ENCODE data around the gene CGB5.
"Not testable (repeated sequence)": the region's sequence is repeated elsewhere in the genome, so short reads cannot be mapped to it uniquely, and the experiment has no call there.

Gene CGB5

DNA sequence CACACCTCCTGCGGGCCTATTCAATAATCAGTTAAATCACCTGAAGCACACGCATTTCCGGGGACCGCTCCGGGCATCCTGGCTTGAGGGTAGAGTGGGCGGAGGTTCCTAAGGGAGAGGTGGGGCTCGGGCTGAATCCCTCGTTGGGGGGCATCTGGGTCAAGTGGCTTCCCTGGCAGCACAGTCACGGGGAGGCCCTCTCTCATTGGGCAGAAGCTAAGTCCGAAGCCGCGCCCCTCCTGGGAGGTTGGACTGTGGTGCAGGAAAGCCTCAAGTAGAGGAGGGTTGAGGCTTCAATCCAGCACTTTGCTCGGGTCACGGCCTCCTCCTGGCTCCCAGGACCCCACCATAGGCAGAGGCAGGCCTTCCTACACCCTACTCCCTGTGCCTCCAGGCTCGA is at the start of gene CGB5:
TSS of gene CGB5 (plus strand) at position 301 of the 400 bp plus-strand sequence. CDS start 362 bp downstream, outside the sequence.
- CTCF ChIA-PET: not testable (repeated sequence)

DNA sequence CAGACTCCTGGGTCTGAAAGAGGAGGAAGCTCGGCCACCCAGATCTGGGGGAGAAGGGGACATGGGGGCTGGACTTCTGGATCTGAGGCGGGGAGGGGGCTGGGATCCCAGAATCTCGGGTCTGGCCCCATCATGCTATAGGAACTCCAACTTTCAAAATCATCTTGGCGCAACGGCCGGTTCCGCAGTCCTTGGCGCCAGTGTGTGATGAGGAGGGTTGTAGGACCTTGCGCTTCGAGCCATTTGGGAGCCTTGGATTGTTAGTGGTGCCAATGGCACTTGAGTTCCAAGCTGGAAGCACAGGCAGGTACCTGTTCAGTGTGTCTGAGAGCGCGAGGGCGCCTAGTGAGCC is 49.6 kb upstream of the CGB5 start:
- CTCF ChIA-PET: interaction anchor here (0.6 to 3.5 kb wide), 11 partner anchors 11 to 247 kb away, joined by 3 to 26 read pairs (median 5); partner anchors contain the start of gene IZUMO1
- DNase-seq (ENCODE audit: extremely low spot score): no peak
- POLR2A ChIA-PET: interaction anchor here (1.2 to 2.3 kb wide), 13 partner anchors 10 to 184 kb away, joined by 3 to 12 read pairs (median 6); partner anchors contain the start of genes BAX, BCAT2 and PPP1R15A
- TF ChIP-seq L3MBTL2 (conservative IDR thresholded peaks at IDR 0.05) (no peak), ELF4 (IDR thresholded peaks at IDR 0.05) (no peak), SUZ12 (IDR thresholded peaks at IDR 0.05) (no peak), TARDBP (IDR thresholded peaks at IDR 0.05) (no peak), ARNT (IDR thresholded peaks at IDR 0.05) (no peak)

More for the DNA sequence above, at the start of gene CGB5:
- POLR2A ChIA-PET; DNase-seq (ENCODE audit: extremely low spot score): not testable (repeated sequence)

- DNase-seq (ENCODE audit: extremely low spot score): peak; percentile 63
- TF ChIP-seq TARDBP (IDR thresholded peaks at IDR 0.05) (no peak), L3MBTL2 (conservative IDR thresholded peaks at IDR 0.05) (no peak), FOXK2 (IDR thresholded peaks at IDR 0.05) (no peak), SUZ12 (IDR thresholded peaks at IDR 0.05) (no peak), ZNF384 (IDR thresholded peaks at IDR 0.05) (no peak), FOXA1 (IDR thresholded peaks at IDR 0.05) (no peak)
- POLR2A ChIA-PET: interaction anchor here (1.0 to 1.3 kb wide), 2 partner anchors 71 to 76 kb away, joined by 3 read pairs; no protein-coding TSS in a partner anchor
- CTCF ChIA-PET: interaction anchor here (0.9 to 1.7 kb wide), 7 partner anchors 8 to 210 kb away, joined by 3 to 5 read pairs (median 4); no protein-coding TSS in a partner anchor
These were observed 45.7 kb upstream of the CGB5 start for GRCh38 chr19:48997972-48998371.

DNA sequence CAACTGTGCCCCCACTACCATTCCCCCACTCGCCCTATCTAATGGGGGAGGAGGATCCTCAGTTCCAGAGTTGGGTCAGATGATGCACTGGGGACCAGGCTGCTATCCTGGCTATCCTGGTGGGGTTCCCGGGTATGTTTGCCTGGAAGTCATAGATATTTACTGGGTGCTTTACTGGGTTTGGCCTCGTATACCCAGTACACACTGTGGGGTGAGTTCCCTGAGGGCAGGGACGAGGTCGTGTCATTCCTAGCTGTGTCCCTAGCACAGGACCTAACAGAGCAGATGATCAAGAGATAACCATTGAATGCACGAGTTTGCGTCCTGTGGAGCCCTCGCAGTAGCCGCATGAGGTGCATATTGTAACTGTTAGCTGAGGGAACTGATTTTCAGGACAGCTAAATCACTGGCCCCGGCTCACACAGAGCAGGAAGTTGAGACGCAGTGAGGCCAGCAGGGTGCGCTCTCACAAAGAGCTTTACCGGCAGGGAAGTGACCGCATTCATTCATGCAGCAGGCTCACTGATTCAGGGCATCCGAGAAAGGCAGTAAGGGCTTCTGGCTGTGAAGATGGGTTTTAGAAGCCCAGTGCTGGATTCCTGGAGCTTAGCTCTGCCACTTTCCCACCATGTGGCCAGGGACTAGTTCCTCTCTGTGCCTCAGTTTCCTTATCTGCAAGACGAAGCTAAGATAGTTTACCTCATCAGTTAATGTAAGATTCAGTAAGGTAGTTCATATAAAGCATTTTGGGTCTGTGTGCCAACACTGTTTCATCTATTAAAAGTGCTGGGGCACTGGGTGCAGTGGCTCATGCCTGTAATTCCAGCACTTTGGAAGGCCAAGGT is 43.9 kb upstream of the CGB5 start:
- POLR2A ChIA-PET: interaction anchor here (0.7 to 1.2 kb wide), 3 partner anchors 9 to 66 kb away, joined by 3 to 4 read pairs (median 3); no protein-coding TSS in a partner anchor
- peak; percentile 72 for DNase-seq (ENCODE audit: extremely low spot score)
- CTCF ChIA-PET: interaction anchor here (0.6 to 1.7 kb wide), 14 partner anchors 9 to 744 kb away, joined by 3 to 16 read pairs (median 4); a partner anchor contains a TSS
- TF ChIP-seq NFRKB (IDR thresholded peaks at IDR 0.05): no peak

GRCh38 chr19:49004133-49004532 is 39.5 kb upstream of the CGB5 start:
- POLR2A ChIA-PET: no interaction called here

DNA sequence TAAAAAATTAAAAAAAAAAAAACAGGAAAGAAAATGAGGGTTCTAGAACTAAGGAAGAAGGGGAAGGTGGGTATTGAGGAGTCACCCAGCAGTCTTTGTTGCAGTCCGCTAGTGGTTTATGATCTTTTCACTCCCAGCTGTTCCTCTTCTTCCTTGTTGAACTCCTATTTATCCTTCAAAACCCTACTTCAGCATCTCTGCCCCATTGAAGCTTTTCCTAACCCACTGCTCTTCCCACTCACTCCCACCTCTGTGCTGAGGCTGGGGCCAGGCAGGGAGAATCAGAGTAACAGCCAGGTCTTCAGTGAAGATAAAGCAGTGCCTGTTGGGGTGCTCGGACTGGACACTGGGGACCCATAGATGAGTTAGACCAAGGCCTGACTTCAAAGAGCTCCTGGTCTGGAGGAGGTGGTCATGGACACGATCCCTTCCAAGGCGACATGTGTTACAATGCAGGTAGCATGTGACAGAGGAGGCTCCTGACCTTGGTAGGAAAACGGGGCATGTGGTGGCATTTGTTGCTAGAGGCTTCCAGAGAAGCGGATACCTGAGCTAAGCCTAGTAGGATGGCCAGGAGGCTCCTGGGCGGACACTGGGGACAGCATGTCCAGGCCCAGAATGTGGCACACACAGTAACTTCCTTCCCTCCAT is 38.6 kb upstream of the CGB5 start:
- ChIA-PET CTCF (no interaction called here), POLR2A (no interaction called here)
- TF ChIP-seq HDGF (IDR thresholded peaks at IDR 0.05; ENCODE audit: borderline replicate concordance): no peak
- no peak for TF ChIP-seq FOXM1 (IDR thresholded peaks at IDR 0.05; ENCODE audit: borderline replicate concordance)
- TF ChIP-seq CTBP1 (IDR thresholded peaks at IDR 0.05; ENCODE audit: borderline replicate concordance): no peak
- no peak for TF ChIP-seq FOXA1 (IDR thresholded peaks at IDR 0.05)
- TF ChIP-seq NFRKB (IDR thresholded peaks at IDR 0.05): no peak
- TF ChIP-seq FOXK2 (IDR thresholded peaks at IDR 0.05): no peak
- no peak for TF ChIP-seq BHLHE40 (IDR thresholded peaks at IDR 0.05; ENCODE audit: borderline replicate concordance)
- TF ChIP-seq, protein P1, sequence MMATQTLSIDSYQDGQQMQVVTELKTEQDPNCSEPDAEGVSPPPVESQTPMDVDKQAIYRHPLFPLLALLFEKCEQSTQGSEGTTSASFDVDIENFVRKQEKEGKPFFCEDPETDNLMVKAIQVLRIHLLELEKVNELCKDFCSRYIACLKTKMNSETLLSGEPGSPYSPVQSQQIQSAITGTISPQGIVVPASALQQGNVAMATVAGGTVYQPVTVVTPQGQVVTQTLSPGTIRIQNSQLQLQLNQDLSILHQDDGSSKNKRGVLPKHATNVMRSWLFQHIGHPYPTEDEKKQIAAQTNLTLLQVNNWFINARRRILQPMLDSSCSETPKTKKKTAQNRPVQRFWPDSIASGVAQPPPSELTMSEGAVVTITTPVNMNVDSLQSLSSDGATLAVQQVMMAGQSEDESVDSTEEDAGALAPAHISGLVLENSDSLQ (IDR thresholded peaks at IDR 0.05): no peak
- no peak for TF ChIP-seq L3MBTL2 (conservative IDR thresholded peaks at IDR 0.05)
- TF ChIP-seq ELF4 (IDR thresholded peaks at IDR 0.05): no peak
- no peak for TF ChIP-seq ZNF384 (IDR thresholded peaks at IDR 0.05)
- TF ChIP-seq SUZ12 (IDR thresholded peaks at IDR 0.05): no peak
- no peak for TF ChIP-seq TARDBP (IDR thresholded peaks at IDR 0.05)
- TF ChIP-seq LEF1 (IDR thresholded peaks at IDR 0.05; ENCODE audit: borderline replicate concordance): no peak
- no peak for TF ChIP-seq SP1 (IDR thresholded peaks at IDR 0.05)
- no peak for DNase-seq (ENCODE audit: extremely low spot score)

More at GRCh38 chr19:49004133-49004532, 39.5 kb upstream of the CGB5 start:
- CTCF ChIA-PET: no interaction called here
- DNase-seq (ENCODE audit: extremely low spot score): no peak
- TF ChIP-seq FOXK2 (IDR thresholded peaks at IDR 0.05): no peak
- no peak for TF ChIP-seq L3MBTL2 (conservative IDR thresholded peaks at IDR 0.05)
- TF ChIP-seq SP1 (IDR thresholded peaks at IDR 0.05): no peak
- TF ChIP-seq ARNT (IDR thresholded peaks at IDR 0.05): no peak
- TF ChIP-seq BHLHE40 (IDR thresholded peaks at IDR 0.05; ENCODE audit: borderline replicate concordance): no peak
- no peak for TF ChIP-seq ZNF384 (IDR thresholded peaks at IDR 0.05)
- no peak for TF ChIP-seq NFRKB (IDR thresholded peaks at IDR 0.05)
- no peak for TF ChIP-seq TARDBP (IDR thresholded peaks at IDR 0.05)
- no peak for TF ChIP-seq FOXA1 (IDR thresholded peaks at IDR 0.05)
- TF ChIP-seq SUZ12 (IDR thresholded peaks at IDR 0.05): no peak
- TF ChIP-seq ELF4 (IDR thresholded peaks at IDR 0.05): no peak

DNA sequence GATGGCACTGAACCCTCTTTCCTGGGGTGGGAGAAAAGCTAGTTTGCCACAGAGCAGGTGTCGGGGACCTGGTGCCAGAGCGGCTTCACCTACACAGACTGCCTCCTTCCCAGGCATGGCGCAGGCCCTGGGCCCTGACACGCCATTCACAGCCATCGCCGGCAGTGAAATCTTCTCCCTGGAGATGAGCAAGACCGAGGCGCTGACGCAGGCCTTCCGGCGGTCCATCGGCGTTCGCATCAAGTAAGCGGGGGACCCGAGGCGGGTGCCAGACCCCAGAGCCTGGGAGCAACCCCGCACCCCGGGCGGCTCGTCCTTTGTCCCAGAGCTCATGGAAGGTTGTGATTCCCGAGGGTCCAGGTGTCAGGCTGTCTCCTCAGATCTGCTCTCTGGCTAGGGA is 36.7 kb upstream of the CGB5 start:
- no peak for DNase-seq (ENCODE audit: extremely low spot score)
- TF ChIP-seq NFRKB (IDR thresholded peaks at IDR 0.05) (no peak), SP1 (IDR thresholded peaks at IDR 0.05) (no peak), ARNT (IDR thresholded peaks at IDR 0.05) (no peak), LEF1 (IDR thresholded peaks at IDR 0.05; ENCODE audit: borderline replicate concordance) (no peak), FOXK2 (IDR thresholded peaks at IDR 0.05) (no peak), ZNF384 (IDR thresholded peaks at IDR 0.05) (no peak), CTBP1 (IDR thresholded peaks at IDR 0.05; ENCODE audit: borderline replicate concordance) (no peak), TARDBP (IDR thresholded peaks at IDR 0.05) (no peak)
- ChIA-PET CTCF (no interaction called here), POLR2A (interaction anchor here (1.2 kb wide), 1 partner anchor 13 kb away, joined by 3 read pairs; the partner anchor contains the start of gene RUVBL2)

Measured in HEK293T (cell line).